Renal cortex interstitium (tissue), 11 donors: ENCODE measurements around the gene PAXIP1. TPM values are rescaled to one million over a fixed set of nuclear protein-coding genes. Genes with fewer than 3 reads are reported as not detected.

ENCODE experiments used
- DNase-seq, 11 donors: peaks; one replicate each; pipeline ENCODE4 v3.0.0-alpha.2; 2013; ENCODE audit warnings: low read depth in 9 of 11, low spot score in 4 of 11; ENCODE audit errors: extremely low read depth in 1 of 11
- polyA plus RNA-seq, 3 donors: library from polyadenylated mRNA; unstranded; fragments of 120-200 nt; gene quantifications; one replicate each; pipeline ENCODE4 v1.2.1, GENCODE V29; 2013; ENCODE audit not compliant: insufficient read length in 3 of 3

Gene PAXIP1
- polyA plus RNA-seq, 3 donors: 20.6 to 26.3 (median 21.5) TPM

DNA sequence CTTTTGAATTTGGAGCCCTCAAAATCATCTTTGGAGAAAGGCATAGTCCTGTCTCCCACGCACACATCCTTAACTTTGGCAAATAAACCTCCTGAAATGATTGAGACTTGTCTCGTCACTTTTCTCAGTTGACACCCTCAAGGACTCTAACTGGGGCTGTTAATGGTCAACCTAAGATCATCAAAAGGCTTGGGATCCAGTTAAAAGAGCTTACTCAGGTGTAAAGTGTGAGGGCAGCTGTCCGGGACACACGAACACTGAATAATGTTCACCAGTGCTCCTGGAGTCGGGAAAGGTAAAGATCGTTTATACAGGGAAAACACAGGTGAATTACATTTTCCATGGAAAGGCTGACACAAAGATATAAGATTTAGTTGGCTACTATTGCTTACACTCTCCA lies 84.7 kb downstream of the PAXIP1 start:
- DNase-seq: no peak

DNA sequence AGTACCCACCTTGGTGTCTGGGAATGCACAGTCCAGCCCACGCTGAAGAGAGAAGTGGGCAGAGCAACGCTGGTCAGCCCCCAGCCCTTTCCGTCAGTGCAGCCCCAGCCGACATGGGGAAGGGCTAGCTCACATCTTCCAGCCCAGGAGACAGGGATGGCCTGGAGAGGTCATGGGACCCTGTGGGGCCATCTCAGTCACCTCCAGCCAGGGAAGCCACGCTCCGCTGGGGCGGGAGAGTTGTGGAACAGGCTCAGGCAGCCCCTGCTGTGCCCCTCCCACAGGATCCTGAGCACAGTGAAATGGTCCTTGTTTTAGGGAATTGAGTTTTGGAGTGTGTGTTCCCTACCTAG lies 85.1 kb downstream of the PAXIP1 start:
- DNase-seq: no peak

DNA sequence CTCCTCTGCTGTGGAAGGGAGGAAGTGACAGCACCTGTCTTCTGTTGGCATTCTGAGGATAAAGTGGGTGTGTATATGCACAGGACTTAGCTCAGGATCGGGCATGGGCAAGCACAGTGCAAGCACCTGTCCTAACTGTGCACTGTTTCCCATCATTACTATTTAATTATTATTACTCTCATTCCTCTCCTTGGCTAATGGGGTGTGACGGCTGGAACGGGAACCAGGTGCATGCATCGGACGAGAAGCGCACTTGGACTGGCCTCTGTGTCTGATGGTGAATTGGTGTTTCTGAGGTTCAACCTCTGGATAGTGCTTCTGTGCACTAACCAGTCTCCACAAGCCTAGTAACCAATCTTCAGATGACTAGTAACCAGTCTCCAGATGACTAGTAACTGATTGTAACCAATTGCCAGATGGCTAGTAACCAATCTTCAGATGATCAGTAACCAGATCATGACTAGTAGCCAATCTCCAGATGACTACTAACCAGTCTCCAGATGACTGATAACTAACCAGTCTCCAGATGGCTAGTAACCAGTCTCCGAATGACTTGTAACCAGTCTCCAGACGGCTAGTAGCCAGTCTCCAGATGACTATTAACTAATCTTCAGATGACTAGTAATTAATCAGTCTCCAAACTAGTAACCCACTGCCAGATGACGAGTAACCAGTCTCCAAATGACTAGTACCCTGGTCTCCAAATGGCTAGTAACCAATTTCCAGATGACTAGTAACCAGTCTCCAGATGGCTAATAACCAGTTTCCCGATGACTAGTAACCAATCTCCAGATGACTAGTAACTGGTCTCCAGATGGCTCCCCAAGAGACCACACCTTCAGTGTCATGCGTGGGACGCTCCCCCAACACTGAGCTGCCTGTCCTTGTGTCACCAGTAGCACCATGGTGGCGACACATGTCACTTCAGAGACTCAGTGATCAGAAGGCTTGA lies 85.8 kb downstream of the PAXIP1 start:
- peak in 1 of 11 donors; percentile 32 for DNase-seq

DNA sequence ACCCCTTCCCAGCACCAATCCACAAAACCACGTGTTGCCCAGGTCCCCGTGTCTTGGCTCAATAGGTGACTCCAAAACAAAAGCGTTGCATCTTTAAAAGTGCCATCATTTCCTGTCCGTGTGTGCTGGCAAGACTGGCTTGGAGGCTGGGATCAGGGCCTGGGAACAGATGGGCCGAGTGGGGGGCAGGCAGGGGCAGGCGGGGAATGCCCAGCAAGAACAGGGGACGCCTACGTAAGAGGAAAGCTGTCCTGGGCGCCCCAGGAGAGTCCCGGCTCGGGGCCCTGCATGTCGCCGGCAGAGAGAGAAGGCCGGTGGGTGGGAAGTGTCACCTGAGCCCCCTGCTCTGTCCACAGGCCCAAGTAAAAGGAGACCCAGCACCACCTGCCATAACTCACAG lies 86.5 kb downstream of the PAXIP1 start:
- DNase-seq: no peak

DNA sequence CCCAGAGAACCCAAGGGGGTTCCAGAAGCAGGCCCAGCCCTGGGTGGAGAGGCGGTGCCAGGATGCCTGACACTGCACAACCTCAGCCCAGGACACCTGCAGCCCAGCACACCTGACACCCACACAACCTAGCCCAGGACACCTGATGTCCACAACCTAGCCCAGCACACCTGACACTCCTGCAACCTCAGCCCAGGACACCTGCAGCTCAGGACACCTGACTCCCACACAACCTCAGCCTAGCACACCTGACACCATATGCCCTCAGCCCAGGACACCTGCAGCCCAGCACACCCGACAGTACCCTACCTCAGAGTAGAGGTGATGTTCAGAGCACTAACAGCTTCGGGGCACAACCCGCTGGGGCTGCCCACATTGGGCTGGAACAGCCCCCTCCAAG lies 87.3 kb downstream of the PAXIP1 start:
- no peak for DNase-seq

DNA sequence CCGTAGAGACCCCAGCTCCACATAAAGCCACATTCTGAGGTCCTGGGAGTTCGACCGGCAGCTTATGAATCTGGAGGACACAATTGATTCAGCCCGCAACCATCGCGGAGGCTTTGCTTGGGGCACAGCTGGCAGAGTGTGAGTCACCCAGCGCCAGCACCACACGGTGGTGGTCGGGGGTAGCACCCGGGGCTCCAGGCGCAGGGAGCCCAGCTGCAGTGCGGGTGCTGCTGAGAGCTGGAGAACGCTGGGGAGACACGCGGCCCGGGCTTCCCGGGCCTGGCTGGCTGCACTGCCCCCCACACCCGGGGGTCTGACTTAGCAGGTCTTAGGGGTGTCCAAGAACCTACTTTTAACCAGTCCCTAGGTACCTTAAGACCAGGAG lies 87.9 kb downstream of the PAXIP1 start:
- no peak for DNase-seq

DNA sequence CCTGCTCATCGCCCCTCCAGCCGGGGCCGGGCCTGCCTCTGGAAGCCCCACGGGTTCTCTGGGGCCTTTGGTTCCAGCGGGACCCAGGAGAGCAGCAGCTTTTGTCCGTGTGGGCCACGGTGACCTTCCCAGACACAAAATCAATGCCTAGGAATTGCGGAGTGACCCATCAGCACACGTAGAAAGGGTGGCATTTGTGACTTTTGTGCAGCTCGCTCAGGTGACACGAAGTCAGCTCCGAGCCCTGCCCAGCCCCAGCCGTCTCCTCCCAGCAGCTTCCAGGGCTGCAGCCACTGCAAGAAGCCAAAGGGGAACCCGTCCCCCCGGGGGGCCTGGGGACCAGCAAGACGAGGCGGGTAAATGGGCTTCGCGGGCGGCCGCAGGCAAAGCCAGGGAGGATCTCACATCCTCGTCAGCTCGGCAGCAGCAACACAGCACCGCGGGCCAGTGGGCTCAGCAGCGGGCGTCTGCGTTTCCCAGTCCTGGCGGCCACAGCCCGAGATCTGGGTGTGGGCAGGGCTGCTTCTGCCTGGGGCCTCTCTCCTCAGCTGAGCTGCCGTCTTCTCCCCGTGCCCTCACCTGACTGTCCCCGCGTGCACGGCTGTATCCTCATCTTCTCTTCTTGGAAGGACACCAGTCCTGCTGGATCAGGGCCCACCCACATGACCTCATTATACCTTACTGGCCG lies 88.5 kb downstream of the PAXIP1 start:
- no peak for DNase-seq

DNA sequence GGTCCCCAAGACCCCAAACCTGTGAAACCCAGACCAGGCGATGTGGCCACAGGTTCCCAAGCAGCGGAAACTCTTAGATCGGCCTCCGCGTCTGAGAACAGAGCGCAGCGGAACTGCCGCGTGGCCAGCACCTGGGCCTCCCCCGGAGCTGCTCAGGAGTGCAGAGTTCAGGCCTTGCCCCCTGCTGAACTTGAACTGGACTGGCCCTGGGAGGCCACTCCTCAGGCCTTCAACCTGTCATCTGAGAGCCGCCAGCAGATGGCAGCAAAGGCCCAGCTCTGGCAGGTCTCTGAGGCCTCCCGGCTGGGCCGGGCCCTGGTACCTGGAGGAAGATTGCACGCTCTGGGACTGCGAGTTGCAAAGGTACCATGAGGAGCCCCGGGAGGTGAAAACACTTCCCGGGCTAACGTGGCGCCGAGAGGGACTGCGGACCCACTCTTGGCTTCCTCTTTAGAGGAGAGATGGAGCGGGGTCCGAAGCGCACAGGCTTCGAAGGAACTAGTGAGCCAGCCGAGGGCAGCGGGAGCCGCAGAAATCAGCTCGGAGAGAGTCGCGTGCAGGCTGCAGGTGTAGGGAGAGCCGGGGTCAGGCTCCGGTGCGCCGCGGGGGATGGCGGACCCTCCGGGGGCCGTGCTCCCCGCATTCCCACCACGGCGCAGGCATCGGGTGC lies 89.2 kb downstream of the PAXIP1 start:
- DNase-seq: peak in 9 of 11 donors; percentile 51 to 87 (median 70)

DNA sequence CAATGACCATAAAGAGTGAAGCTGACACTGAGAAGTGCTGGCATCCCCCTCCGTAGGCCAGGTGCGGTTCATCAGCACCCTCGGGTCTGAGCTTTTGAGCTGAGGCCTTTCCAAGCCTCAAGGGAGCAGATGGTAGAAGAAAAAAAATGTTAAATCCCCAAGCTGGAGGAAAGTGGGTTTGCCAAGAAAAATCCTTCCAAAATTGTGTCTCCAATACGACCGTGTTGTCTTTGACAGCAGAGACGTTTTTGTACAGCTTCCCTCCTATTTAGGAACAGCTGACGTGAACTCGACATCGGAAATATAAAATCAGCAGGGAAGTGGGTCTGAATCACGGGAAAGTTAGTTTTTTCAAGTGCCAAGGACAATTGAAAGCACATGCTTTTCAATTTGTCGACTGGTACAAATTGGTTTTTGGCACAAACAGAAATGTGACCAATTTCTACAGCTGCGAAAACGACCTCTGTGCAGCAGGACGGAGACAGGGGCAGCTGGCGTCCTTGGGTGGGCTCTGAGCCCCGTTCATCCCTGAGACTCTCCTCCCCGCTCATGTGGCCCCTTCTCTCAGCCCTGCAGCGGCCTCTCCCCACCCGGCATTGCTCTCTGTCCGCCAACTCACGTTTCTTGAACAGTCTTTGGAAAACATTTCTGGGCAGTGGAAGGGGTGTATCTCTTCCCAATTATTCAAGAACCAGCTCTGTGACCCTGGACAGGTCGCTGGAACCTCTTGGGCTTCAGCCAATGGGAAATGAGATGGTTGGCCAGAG lies 89.9 kb downstream of the PAXIP1 start:
- DNase-seq: no peak

DNA sequence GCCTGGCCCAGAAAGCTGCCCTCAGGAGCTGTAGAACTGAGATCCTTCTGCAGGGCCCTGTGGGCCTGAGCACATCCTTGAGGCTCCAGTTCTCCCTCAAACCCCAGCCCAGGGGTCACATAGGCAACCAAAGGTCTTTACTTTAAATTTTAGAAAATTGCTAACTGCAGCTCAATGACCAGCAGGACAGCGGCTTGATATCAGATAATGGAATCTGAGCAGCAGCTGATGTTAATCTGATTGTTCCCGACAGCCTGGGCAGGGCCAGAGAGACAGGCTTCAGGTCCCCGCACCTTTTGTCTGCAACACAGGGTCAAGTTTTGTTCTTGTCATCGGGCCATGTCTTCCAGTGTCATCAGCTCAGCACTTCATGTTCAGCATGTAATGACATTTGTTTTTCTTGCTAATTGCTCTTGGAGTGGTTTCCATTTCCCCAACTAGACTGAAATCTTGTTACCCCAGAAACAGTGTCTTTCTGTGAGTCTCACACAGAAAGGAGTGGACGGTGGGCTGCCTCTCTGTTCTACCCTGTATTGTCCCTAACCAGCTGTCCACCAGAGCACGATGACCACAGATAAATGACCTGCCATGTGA lies 91.0 kb downstream of the PAXIP1 start:
- DNase-seq: no peak

DNA sequence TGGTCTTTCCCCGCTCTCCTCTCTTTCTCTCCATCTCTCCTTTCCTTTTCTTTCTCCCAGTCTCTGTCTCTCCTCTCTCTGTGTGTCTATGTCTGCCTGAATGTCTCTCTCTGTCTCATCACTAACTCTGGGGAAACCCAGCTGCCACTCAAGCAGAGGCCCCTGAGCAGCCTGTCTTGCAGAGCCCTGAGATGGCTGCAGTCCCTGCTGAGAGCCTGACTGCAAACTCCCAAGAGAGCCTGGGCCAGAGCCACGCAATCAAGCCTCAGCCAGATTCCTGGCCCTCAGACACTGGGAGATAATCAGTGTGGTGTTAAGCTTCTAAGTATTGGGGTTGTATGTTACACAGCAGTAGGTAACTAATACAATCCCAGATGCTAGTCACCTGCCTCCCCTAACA lies 91.5 kb downstream of the PAXIP1 start:
- no peak for DNase-seq

DNA sequence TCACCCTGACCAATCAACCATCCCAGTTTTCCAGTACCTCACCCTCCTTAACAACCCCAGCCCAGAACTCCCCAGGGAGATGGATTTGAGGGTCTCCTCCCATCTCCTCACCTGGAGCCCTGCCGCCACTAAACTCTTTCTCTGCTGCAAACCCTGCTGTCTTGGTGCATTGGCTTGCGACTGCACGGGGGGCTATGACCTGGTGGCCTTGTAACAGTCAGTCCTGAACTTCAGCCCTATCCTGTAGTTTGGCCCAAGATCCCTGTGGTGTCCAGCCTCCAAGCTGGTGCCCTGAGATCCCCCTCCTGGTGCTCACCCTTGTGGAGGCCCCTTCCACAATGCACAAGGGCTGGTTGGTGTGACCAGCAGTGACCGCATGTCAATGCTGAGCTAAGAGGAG lies 91.9 kb downstream of the PAXIP1 start:
- no peak for DNase-seq

DNA sequence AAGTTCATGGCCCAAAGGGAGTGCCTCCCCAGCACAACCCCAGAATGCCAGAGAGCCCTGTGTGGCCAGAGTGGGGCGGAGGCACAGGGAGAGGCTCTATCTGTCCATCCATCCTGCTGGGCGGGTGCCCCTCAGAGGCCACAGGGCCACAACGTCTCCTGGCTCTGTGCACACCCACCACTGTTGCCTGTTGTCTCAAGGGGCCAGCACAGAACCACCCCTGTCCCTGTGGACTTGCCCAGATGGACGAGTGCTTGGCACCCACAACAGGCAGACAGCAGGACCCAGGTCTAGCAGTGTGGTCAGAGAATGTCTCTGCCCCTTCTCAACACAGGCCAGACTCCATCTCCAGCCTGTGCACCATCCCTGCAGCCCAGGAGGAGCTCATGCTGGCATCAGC lies 92.8 kb downstream of the PAXIP1 start:
- no peak for DNase-seq

DNA sequence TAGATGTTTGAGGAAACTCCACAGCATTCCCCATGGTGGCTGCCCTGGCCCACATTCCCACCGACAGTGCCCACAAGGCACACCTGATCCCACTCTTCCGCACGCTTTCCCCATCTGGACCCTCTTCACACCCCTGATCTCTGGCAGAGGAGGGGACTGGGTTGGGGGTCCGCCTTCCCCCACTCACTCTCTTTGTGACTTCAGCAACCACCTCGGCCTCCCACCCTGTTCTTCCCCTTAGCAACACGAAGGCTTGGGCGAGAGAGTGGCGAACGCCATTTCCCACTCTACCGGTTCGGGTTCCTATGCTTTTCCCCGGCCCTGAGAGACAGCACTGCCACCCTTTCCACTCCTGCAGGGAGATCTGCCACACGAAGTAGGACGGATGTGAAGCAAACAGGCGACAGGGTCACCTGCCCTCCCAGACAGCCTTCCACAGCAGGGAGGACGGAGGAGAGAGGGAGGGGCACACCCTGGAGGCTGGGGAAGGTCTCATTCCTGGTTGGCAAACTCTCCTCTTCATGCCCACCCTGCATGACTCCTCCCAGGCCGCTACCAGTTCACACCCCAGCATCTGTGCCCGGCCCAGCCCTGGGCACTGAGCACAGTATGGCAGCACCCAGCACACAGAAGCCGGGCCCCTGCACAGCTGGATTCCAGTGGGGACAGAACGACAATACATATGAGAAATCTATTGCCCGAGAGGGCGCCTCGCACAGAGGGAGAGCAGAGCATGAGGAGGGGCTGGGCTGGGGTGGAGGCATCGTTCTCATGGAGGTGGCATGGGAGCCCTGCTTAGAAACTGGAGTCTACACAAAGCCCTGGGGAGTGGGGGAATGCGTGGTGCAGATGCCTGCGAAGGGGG lies 93.5 kb downstream of the PAXIP1 start:
- no peak for DNase-seq

DNA sequence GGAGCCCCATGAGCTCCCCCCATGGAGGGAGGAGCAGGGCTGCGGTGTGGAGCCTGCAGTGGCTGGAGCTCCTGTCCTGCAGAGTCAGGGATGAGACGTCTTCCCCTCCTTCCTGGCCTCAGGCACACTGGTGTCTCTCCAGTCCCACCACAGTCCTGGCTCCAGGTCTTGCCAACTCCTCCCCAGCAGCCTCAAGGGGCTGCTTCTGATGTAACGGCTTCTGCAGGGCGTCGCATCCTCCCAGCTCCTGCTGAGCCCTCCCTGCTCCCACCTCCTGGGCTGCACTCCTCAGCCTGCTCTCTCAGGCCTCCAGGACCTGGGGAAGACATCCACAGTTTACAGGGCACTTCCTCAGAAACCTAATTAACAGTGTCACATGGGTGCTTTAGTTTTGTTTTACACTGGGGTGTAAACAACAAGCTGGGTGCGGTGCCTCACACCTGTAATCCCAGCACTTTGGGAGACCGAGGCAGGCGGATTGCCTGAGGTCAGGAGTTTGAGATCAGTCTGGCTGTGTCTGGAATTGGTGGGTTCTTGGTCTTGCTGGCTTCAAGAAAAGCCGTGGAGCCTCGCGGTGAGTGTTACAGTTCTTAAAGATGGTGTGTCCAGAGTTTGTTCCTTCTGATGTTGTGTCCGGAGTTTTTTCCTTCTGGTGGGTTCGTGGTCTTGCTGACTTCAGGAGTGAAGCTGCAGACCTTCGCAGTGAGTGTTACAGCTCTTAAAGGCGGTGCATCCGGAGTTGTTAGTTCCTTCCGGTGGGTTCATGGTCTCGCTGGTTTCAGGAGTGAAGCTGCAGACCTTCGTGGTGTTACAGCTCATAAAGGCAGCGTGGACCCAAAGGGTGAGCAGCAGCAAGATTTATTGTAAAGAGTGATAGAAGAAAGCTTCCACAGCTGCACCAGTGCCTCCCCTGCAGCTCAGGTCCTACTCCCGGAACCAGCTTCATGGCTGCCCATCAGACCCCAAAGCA lies 95.0 kb downstream of the PAXIP1 start:
- DNase-seq: no peak

DNA sequence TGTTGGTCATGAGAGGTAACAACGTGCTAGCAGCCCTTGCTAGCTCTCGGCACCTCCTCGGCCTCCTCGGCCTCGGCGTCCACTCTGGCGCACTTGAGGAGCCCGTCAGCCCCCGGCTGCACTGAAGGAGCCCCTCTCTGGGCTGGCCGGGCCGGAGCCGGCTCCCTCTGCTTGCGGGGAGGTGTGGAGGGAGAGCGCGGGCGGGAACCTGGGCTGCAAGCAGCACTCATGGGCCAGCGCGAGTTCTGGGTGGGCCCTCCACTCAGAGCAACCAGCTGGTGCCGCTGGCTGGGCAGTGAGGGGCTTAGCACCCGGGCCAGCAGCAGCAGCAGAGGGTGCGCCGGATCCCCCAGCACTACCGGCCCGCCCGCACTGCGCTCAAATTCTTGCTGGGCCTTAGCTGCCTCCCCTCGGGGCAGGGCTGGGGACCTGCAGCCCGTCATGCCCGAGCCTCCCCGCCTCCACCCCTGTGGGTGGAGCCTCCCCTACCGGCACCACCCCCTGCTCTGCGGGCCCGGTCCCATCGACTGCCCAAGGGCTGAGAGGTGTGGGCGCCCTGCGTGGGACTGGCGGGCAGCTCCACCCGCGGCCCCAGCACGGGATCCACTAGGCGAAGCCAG lies 96.1 kb downstream of the PAXIP1 start:
- no peak for DNase-seq

DNA sequence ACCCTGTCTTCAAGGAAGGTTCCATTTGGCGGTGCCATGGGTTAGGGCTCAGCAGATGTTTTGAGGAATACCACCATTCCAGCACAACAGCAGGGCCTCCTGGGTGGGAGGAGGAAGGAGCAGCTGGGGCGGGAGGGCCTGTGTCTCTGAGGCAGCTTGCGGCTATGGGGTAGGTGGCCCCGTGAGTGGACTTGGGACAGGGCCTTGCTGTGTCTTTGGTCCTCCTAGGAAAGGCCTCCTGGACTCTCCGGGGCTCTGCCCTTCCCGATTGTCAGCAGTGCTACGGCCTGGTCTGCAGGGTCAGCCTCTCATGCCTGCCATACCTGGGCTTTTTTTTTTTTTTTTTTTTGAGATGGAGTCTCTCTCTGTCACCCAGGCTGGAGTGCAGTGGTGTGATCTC lies 96.7 kb downstream of the PAXIP1 start:
- no peak for DNase-seq
